ENCODE measurements around the gene RPL14.

DNA sequence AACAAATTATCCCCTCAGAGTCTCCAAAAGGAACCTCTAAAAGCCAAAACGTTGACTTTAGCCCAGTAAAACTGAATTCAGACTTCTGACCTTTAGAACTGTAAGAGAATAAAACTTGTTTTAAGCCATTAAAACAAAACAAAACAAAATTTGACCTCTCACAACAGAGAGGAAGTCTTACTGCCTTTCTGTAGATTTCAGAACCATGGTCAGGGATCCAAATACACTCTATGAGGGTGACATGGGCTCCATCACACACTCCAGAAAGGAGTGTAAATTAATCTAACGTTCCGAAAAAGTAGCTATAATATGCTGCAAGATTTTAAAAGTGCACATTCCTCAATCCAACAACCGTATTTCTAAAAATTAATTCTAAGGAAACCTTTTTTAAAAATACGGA, 19.2 kb upstream of the RPL14 start:
- TF ChIP-seq, protein P1, sequence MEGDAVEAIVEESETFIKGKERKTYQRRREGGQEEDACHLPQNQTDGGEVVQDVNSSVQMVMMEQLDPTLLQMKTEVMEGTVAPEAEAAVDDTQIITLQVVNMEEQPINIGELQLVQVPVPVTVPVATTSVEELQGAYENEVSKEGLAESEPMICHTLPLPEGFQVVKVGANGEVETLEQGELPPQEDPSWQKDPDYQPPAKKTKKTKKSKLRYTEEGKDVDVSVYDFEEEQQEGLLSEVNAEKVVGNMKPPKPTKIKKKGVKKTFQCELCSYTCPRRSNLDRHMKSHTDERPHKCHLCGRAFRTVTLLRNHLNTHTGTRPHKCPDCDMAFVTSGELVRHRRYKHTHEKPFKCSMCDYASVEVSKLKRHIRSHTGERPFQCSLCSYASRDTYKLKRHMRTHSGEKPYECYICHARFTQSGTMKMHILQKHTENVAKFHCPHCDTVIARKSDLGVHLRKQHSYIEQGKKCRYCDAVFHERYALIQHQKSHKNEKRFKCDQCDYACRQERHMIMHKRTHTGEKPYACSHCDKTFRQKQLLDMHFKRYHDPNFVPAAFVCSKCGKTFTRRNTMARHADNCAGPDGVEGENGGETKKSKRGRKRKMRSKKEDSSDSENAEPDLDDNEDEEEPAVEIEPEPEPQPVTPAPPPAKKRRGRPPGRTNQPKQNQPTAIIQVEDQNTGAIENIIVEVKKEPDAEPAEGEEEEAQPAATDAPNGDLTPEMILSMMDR (IDR thresholded peaks at IDR 0.05; ENCODE audit: low read depth, low read length, missing input control) = no peak
- TF ChIP-seq TAF1 (conservative IDR thresholded peaks at IDR 0.05) = no peak
- TF ChIP-seq RAD21 (IDR thresholded peaks at IDR 0.05) = no peak
- no peak for TF ChIP-seq SP1 (IDR thresholded peaks at IDR 0.05)
- no peak for TF ChIP-seq FOXA2 (IDR thresholded peaks at IDR 0.05)
- TF ChIP-seq, protein P2, sequence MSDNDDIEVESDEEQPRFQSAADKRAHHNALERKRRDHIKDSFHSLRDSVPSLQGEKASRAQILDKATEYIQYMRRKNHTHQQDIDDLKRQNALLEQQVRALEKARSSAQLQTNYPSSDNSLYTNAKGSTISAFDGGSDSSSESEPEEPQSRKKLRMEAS (IDR thresholded peaks at IDR 0.05) = no peak
- TF ChIP-seq, protein P3, sequence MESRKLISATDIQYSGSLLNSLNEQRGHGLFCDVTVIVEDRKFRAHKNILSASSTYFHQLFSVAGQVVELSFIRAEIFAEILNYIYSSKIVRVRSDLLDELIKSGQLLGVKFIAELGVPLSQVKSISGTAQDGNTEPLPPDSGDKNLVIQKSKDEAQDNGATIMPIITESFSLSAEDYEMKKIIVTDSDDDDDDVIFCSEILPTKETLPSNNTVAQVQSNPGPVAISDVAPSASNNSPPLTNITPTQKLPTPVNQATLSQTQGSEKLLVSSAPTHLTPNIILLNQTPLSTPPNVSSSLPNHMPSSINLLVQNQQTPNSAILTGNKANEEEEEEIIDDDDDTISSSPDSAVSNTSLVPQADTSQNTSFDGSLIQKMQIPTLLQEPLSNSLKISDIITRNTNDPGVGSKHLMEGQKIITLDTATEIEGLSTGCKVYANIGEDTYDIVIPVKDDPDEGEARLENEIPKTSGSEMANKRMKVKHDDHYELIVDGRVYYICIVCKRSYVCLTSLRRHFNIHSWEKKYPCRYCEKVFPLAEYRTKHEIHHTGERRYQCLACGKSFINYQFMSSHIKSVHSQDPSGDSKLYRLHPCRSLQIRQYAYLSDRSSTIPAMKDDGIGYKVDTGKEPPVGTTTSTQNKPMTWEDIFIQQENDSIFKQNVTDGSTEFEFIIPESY (IDR thresholded peaks at IDR 0.05) = no peak
- TF ChIP-seq GABPA (IDR thresholded peaks at IDR 0.05 in 1 of 2, conservative IDR thresholded peaks at IDR 0.05 in 1 of 2) = no peak
- no peak for TF ChIP-seq JUND (IDR thresholded peaks at IDR 0.05)
